ENCODE measurements around the gene CDH23. TPM values are rescaled to one million over a fixed set of nuclear protein-coding genes. Genes with fewer than 3 reads are reported as not detected.

The CDH23 gene
- total and polyA plus RNA-seq, 10 of the 15 experiments (the other 5 are each of a cell fraction or from before 2014, with no cell fraction given) = 0.09 to 0.40 (median 0.15) TPM; not detected in 1

GRCh38 chr10:71692598-71693306 is 296.0 kb downstream of the CDH23 start:
- no peak overlapping the region for H3K27ac ChIP-seq (ENCODE audit: control insufficient read depth, insufficient read depth)
- no peak for FAIRE-seq
- WGBS (ENCODE audit: insufficient coverage, insufficient replicate concordance, low lambda C conversion rate, missing lambda C conversion rate) = 85% methylated on average over 7 of the region's 7 CpGs
- ChIA-PET RAD21 (ENCODE audit: unreplicated experiment) (interaction anchor here (1.2 to 7.2 kb wide), 5 partner anchors 21 to 76 kb away, joined by 3 to 53 read pairs (median 10); no protein-coding TSS in a partner anchor), POLR2A (interaction anchor here (0.6 to 2.1 kb wide), 4 partner anchors 10 to 1036 kb away, joined by 3 to 5 read pairs (median 4); no protein-coding TSS in a partner anchor), CTCF (interaction anchor here (0.6 to 8.9 kb wide), 8 partner anchors 14 to 376 kb away, joined by 3 to 116 read pairs (median 57); partner anchors contain the start of genes SLC29A3 and VSIR), SMC1A (ENCODE audit: uncharacterized antibody, unreplicated experiment) (interaction anchor here (0.6 to 2.7 kb wide), 11 partner anchors 10 to 1046 kb away, joined by 3 to 18 read pairs (median 4); partner anchors contain the start of gene VSIR)
- H2AFZ ChIP-seq (ENCODE audit: control insufficient read depth, low read depth, low read length) = no peak overlapping the region
- H3K9me3 ChIP-seq (replicated peaks; ENCODE audit: control insufficient read depth, insufficient read depth, low read length) = peaks cover 2% of the 10 kb centered on the region; the same call in 1 of the 3 replicates
- in situ Hi-C loops (cut with MboI) = no loop called here
- no peak overlapping the region for H3K4me3 ChIP-seq
- H3K9ac ChIP-seq (ENCODE audit: control insufficient read depth, insufficient read depth, low read length) = no peak overlapping the region
- BruUV-seq (replicated peaks) = no TSS peak
- no peak for ATAC-seq
- TF ChIP-seq RCOR1 (conservative IDR thresholded peaks at IDR 0.05; ENCODE audit: low read depth, low read length) (no peak), POU2F2 (IDR thresholded peaks at IDR 0.05; ENCODE audit: borderline replicate concordance, low read depth, low read length) (no peak), HDAC2 (IDR thresholded peaks at IDR 0.05) (no peak), EED (IDR thresholded peaks at IDR 0.05; ENCODE audit: low read depth) (no peak), MYB (IDR thresholded peaks at IDR 0.05; ENCODE audit: borderline replicate concordance, low read depth, low read length) (no peak)
- no peaks in the 10 kb centered on the region for H3K27me3 ChIP-seq (replicated peaks in 1 of 2; ENCODE audit: control insufficient read depth in 2 of 2, insufficient read depth in 2 of 2, low read length in 1 of 2)
- no peak for DNase-seq (ENCODE audit: low read depth, low spot score)
- no peaks in the 10 kb centered on the region for H3K79me2 ChIP-seq (ENCODE audit: control insufficient read depth, insufficient read depth, low read length)
- intact Hi-C loops (cut with micrococcal nuclease; ENCODE audit: unreplicated experiment) = loop anchor here (5.0 to 10.0 kb wide), 2 partner anchors 202 to 205 kb away; no protein-coding TSS in a partner anchor
- H3K36me3 ChIP-seq (ENCODE audit: control insufficient read depth in 2 of 2, insufficient read depth in 2 of 2, low read length in 1 of 2) = no peaks in the 10 kb centered on the region
- no peak overlapping the region for H3K4me2 ChIP-seq (ENCODE audit: control insufficient read depth, insufficient read depth)
- no peaks in the 10 kb centered on the region for H4K20me1 ChIP-seq (ENCODE audit: control insufficient read depth, insufficient read depth)
- H3K4me1 ChIP-seq (ENCODE audit: control insufficient read depth, insufficient read depth, low read length) = peaks cover 48% of the 10 kb centered on the region

All from GM12878 (cell line).